ENCODE measurements around the gene MMP1.

The MMP1 gene

DNA sequence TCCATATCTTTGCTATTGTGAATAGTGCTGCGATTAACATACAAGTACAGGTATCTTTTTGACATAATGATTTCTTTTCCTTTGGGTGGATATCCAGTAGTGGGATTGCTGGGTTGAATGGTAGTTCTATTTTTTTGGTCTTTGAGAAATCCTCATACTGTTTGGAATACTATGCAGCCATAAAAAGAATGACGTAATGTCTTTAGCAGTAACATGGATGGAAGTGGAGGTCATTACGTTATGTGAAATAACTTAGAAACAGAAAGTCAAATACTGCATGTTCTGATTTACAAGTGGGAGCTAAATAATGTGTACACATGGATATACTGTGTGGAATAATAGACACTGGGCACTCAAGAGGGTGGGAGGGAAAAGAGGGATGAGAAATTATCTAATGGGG lies 13.6 kb downstream of the MMP1 start:
- POLR2A ChIA-PET (ENCODE audit: low non-redundant PET), result no interaction called here
- no peak overlapping the region for H3K27ac ChIP-seq

DNA sequence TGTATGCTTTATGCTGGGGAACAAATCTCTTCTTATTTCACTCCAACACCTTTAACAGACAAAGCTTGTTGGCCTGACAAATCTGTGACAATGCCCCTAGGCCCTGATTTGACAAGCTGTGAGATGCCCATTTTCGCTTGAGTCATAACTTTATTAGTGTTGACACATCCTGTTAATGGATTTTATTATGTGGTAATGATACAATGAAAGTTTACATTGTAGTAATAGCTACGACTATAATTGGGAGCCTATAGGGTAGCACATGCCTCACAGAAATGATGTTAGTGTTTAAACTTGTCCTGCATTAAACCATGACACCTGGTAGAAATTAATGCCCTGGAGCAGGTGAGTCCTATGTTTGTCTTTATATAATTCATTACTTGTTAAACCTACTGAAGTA lies 14.2 kb downstream of the MMP1 start:
- TF ChIP-seq, protein P1, sequence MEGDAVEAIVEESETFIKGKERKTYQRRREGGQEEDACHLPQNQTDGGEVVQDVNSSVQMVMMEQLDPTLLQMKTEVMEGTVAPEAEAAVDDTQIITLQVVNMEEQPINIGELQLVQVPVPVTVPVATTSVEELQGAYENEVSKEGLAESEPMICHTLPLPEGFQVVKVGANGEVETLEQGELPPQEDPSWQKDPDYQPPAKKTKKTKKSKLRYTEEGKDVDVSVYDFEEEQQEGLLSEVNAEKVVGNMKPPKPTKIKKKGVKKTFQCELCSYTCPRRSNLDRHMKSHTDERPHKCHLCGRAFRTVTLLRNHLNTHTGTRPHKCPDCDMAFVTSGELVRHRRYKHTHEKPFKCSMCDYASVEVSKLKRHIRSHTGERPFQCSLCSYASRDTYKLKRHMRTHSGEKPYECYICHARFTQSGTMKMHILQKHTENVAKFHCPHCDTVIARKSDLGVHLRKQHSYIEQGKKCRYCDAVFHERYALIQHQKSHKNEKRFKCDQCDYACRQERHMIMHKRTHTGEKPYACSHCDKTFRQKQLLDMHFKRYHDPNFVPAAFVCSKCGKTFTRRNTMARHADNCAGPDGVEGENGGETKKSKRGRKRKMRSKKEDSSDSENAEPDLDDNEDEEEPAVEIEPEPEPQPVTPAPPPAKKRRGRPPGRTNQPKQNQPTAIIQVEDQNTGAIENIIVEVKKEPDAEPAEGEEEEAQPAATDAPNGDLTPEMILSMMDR (conservative IDR thresholded peaks at IDR 0.05; ENCODE audit: low read depth), result no peak
- peak; percentile 83 for DNase-seq (ENCODE audit: low spot score)
- CTCF ChIA-PET, result interaction anchor here (0.7 to 1.7 kb wide), 4 partner anchors 11 to 732 kb away, joined by 3 to 9 read pairs (median 3); no protein-coding TSS in a partner anchor
- no peak overlapping the region for H3K27ac ChIP-seq
- POLR2A ChIA-PET (ENCODE audit: low non-redundant PET), result no interaction called here

More for the DNA sequence above, 13.6 kb downstream of the MMP1 start:
- no peak for DNase-seq (ENCODE audit: low spot score)
- TF ChIP-seq, protein P1 (conservative IDR thresholded peaks at IDR 0.05; ENCODE audit: low read depth), result no peak
- CTCF ChIA-PET, result interaction anchor here (0.7 to 1.7 kb wide), 2 partner anchors 51 to 731 kb away, joined by 3 to 9 read pairs; no protein-coding TSS in a partner anchor

DNA sequence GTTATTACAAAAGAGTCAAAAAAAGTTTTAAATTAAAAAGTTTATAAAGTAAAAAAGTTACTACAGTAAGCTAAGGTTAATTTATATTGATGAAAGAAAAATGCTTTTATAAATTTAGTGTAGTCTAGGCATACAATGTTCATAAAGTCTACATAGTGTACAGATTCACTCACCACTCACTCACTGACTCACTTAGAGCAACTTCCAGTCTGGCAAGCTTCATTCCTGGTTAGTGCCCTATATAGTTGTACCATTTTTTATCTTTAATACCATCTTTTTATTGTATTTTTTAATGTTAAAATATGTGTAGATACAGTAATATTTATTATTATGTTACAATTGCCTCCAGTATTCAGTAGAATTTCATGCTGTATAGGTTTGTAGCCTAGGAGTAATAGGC lies 14.9 kb downstream of the MMP1 start:
- TF ChIP-seq, protein P1 (conservative IDR thresholded peaks at IDR 0.05; ENCODE audit: low read depth), result no peak
- DNase-seq (ENCODE audit: low spot score), result no peak
- CTCF ChIA-PET, result interaction anchor here (0.7 to 1.6 kb wide), 3 partner anchors 9 to 72 kb away, joined by 3 read pairs; no protein-coding TSS in a partner anchor
- H3K27ac ChIP-seq, result no peak overlapping the region
- POLR2A ChIA-PET (ENCODE audit: low non-redundant PET), result no interaction called here

DNA sequence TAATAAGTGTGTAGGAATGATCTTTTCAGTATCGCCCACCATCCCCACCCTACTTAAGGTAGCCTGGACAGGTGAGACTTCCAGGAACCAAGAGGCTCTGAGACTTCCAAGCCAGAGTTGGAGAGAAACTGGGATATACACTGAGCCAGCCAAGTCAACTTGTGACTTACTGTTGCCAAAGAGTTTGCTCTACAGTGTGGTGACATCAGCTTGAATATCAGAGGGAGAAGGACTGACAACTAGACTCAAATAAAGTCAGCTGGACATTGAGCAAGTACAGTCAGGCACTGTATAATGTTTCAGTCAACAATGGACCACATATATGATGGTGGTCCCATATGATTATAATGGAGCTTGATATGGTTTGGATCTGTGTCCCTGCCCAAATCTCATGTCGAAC lies 16.3 kb downstream of the MMP1 start:
- CTCF ChIA-PET, result no interaction called here
- POLR2A ChIA-PET (ENCODE audit: low non-redundant PET), result no interaction called here
- no peak for DNase-seq (ENCODE audit: low spot score)
- TF ChIP-seq, protein P1 (conservative IDR thresholded peaks at IDR 0.05; ENCODE audit: low read depth), result no peak
- no peak overlapping the region for H3K27ac ChIP-seq

DNA sequence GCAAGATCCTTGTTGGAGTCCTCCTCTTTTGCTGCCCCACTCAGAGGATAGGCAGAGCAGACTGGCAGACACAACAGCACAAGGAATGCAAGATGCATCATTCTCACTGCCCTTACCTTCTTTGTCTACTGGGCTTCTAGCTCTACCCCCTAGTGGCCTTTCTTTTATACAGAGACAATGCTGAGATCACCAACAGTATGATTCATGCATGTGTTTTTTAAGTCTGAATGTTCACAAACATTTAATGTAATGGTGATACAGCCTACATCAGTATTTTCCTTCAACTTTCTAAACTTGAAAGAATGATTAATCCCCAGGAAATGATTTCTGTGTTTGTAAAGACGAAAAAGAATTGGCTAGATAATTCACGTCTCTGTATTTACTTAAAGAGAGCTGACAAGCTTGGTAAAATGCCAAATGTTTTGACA lies 17.5 kb downstream of the MMP1 start, which contains the start of gene MMP10:
TSS of gene MMP10 (minus strand) at position 138 of the 428 bp plus-strand sequence. CDS start at position 101, 37 bp downstream.
- POLR2A ChIA-PET (ENCODE audit: low non-redundant PET), result no interaction called here
- CTCF ChIA-PET, result interaction anchor here (0.5 to 1.1 kb wide), 6 partner anchors 26 to 1891 kb away, joined by 3 to 4 read pairs (median 3); no protein-coding TSS in a partner anchor
- H3K27ac ChIP-seq, result no peak within 1 kb of the TSS
- peak; percentile 74 for DNase-seq (ENCODE audit: low spot score)
- TF ChIP-seq, protein P1 (conservative IDR thresholded peaks at IDR 0.05; ENCODE audit: low read depth), result peak; percentile 48

DNA sequence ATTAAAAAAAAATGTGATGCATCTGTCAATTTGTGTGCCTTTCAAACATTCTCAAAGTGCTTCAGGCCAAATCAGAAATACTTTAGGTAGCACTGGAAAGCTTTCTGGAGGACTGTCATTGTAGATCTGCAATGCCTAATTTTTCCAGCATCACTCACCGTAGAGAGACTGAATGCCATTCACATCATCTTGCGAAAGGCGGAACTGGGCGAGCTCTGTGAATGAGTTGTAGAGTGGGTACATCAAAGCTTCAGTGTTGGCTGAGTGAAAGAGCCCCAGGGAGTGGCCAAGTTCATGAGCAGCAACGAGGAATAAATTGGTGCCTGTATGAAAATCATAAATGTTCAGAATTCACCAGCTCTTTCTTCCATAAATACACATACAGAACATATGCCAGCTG lies 21.5 kb downstream of the MMP1 start:
- POLR2A ChIA-PET (ENCODE audit: low non-redundant PET), result no interaction called here
- CTCF ChIA-PET, result no interaction called here
- TF ChIP-seq, protein P1 (conservative IDR thresholded peaks at IDR 0.05; ENCODE audit: low read depth), result no peak

More for the DNA sequence above, 21.5 kb downstream of the MMP1 start:
- DNase-seq (ENCODE audit: low spot score), result no peak
- no peak overlapping the region for H3K27ac ChIP-seq
